GM21381 (cell line): ENCODE results near the gene MAPKBP1.

Experiments
- ATAC-seq: cut with Tn5 transposase; IDR thresholded peaks from one replicate; pipeline ENCODE4 v1.9.1; 2021; ENCODE audit warnings: mild to moderate bottlenecking, moderate library complexity; ENCODE audit not compliant: unreplicated experiment

The MAPKBP1 gene

GRCh38 chr15:41783296-41783695, 9.0 kb downstream of the MAPKBP1 start:
- no peak for ATAC-seq

GRCh38 chr15:41788262-41788661, 14.0 kb downstream of the MAPKBP1 start:
- ATAC-seq = no peak

- ATAC-seq = no peak
These were observed 15.0 kb downstream of the MAPKBP1 start for GRCh38 chr15:41789236-41789635.

GRCh38 chr15:41789662-41790061, 15.4 kb downstream of the MAPKBP1 start:
- no peak for ATAC-seq

- no peak for ATAC-seq
These were observed 15.9 kb downstream of the MAPKBP1 start for GRCh38 chr15:41790169-41790568.

GRCh38 chr15:41790756-41791546, 16.7 kb downstream of the MAPKBP1 start:
- no peak for ATAC-seq

- no peak for ATAC-seq
These were observed 17.3 kb downstream of the MAPKBP1 start for GRCh38 chr15:41791547-41791937.

GRCh38 chr15:41792000-41792637, 17.8 kb downstream of the MAPKBP1 start:
- ATAC-seq = no peak

- ATAC-seq = no peak
These were observed 19.8 kb downstream of the MAPKBP1 start for GRCh38 chr15:41794081-41794480.

GRCh38 chr15:41795996-41796856, 21.9 kb downstream of the MAPKBP1 start:
- no peak for ATAC-seq

GRCh38 chr15:41797201-41797944, 23.1 kb downstream of the MAPKBP1 start:
- ATAC-seq = no peak

- no peak for ATAC-seq
These were observed 24.6 kb downstream of the MAPKBP1 start for GRCh38 chr15:41798607-41799487.

- no peak for ATAC-seq
These were observed 25.2 kb downstream of the MAPKBP1 start for GRCh38 chr15:41799488-41799805.

- no peak for ATAC-seq
These were observed 26.9 kb downstream of the MAPKBP1 start for GRCh38 chr15:41801185-41801584.

- no peak for ATAC-seq
These were observed 27.7 kb downstream of the MAPKBP1 start for GRCh38 chr15:41801850-41802455.

GRCh38 chr15:41804361-41804760, 30.1 kb downstream of the MAPKBP1 start:
- no peak for ATAC-seq

- ATAC-seq = no peak
These were observed 30.8 kb downstream of the MAPKBP1 start for GRCh38 chr15:41804916-41805666.

- no peak for ATAC-seq
These were observed 31.4 kb downstream of the MAPKBP1 start for GRCh38 chr15:41805711-41806110.
